Breast epithelium (tissue), 3 donors: ENCODE measurements around the gene GORAB.

ENCODE experiments used
- CTCF ChIP-seq, 3 donors: fragments of 450-650 bp; IDR thresholded peaks; one replicate each; pipeline ENCODE4 v1.5.1; 2016 to 2017; ENCODE audit warnings: antibody characterized with exemption in 3 of 3, mild to moderate bottlenecking in 3 of 3, moderate library complexity in 3 of 3
- POLR2A ChIP-seq: fragments of 450-650 bp; IDR thresholded peaks from one replicate; pipeline ENCODE4 v1.6.1; 2016; ENCODE audit warnings: antibody characterized with exemption, mild to moderate bottlenecking, moderate library complexity

- TF ChIP-seq CTCF (IDR thresholded peaks at IDR 0.05) (no peak), POLR2A (no peak)
Observed at GRCh38 chr1:170598618-170599017, 66.7 kb downstream of the GORAB start.
